Parathyroid adenoma (tissue), 2 donors: ENCODE results near the gene FGGY.

Source experiments
- H2AFZ ChIP-seq: fragments of 300-600 bp; sonication (generic); one replicate; pipeline ENCODE4 v1.7.0; 2017; ENCODE audit warnings: antibody characterized with exemption, mild to moderate bottlenecking
- H3K27ac ChIP-seq: fragments of 300-600 bp; sonication (generic); one replicate; pipeline ENCODE4 v1.7.0; 2017
- H3K27me3 ChIP-seq: fragments of 300-600 bp; sonication (generic); one replicate; pipeline ENCODE4 v1.7.0; 2017; ENCODE audit warnings: low read length; ENCODE audit not compliant: control insufficient read depth, insufficient read depth
- H3K36me3 ChIP-seq: fragments of 300-600 bp; sonication (generic); one replicate; pipeline ENCODE4 v1.7.0; 2017; ENCODE audit warnings: low read length; ENCODE audit not compliant: control insufficient read depth, insufficient read depth
- H3K4me1 ChIP-seq: fragments of 300-600 bp; sonication (generic); one replicate; pipeline ENCODE4 v1.7.0; 2017; ENCODE audit warnings: control low read depth
- H3K4me2 ChIP-seq: fragments of 300-600 bp; sonication (generic); one replicate; pipeline ENCODE4 v1.7.0; 2017; ENCODE audit warnings: low read length
- H3K4me3 ChIP-seq: fragments of 300-600 bp; sonication (generic); one replicate; pipeline ENCODE4 v1.7.0; 2017; ENCODE audit warnings: low read depth, low read length
- H3K79me2 ChIP-seq: fragments of 300-600 bp; sonication (generic); one replicate; pipeline ENCODE4 v1.7.0; 2017; ENCODE audit warnings: control low read depth
- H3K9ac ChIP-seq: fragments of 300-600 bp; sonication (generic); one replicate; pipeline ENCODE4 v1.7.0; 2017; ENCODE audit warnings: mild to moderate bottlenecking
- H3K9me3 ChIP-seq: fragments of 300-600 bp; sonication (generic); one replicate; pipeline ENCODE4 v1.7.0; 2017; ENCODE audit warnings: low read length; ENCODE audit not compliant: control insufficient read depth
- CTCF ChIP-seq: fragments of 300-600 bp; sonication (generic); IDR thresholded peaks from one replicate; pipeline ENCODE4 v1.7.0; 2017; ENCODE audit warnings: antibody characterized with exemption, mild to moderate bottlenecking
- donor health status: primary hyperparathyroidism.

FGGY gene

GRCh38 chr1:59511476-59512465 lies 214.9 kb downstream of the FGGY start:
- Histone ChIP-seq H3K36me3 (no peaks in the 10 kb centered on the region), H3K27ac (no peak overlapping the region)
- no peak for TF ChIP-seq CTCF

GRCh38 chr1:59512702-59513101 lies 215.8 kb downstream of the FGGY start:
- Histone ChIP-seq H3K9me3 (no peaks in the 10 kb centered on the region), H3K27me3 (no peaks in the 10 kb centered on the region), H3K9ac (no peak overlapping the region), H3K4me1 (no peaks in the 10 kb centered on the region), H3K36me3 (no peaks in the 10 kb centered on the region), H3K4me2 (no peak overlapping the region), H3K79me2 (no peaks in the 10 kb centered on the region), H3K27ac (no peak overlapping the region), H2AFZ (no peak overlapping the region), H3K4me3 (no peak overlapping the region)
- no peak for TF ChIP-seq CTCF

More at GRCh38 chr1:59511476-59512465, 214.9 kb downstream of the FGGY start:
- Histone ChIP-seq H3K4me3 (no peak overlapping the region), H3K4me1 (no peaks in the 10 kb centered on the region), H2AFZ (no peak overlapping the region), H3K9ac (no peak overlapping the region), H3K79me2 (no peaks in the 10 kb centered on the region), H3K4me2 (no peak overlapping the region), H3K27me3 (no peaks in the 10 kb centered on the region), H3K9me3 (no peaks in the 10 kb centered on the region)

- H3K4me2 ChIP-seq, result no peak overlapping the region
- H2AFZ ChIP-seq, result no peak overlapping the region
- H3K27ac ChIP-seq, result no peak overlapping the region
- H3K27me3 ChIP-seq, result no peaks in the 10 kb centered on the region
- no peaks in the 10 kb centered on the region for H3K79me2 ChIP-seq
- TF ChIP-seq CTCF, result no peak
- no peak overlapping the region for H3K9ac ChIP-seq
- H3K36me3 ChIP-seq, result no peaks in the 10 kb centered on the region
- H3K4me1 ChIP-seq, result no peaks in the 10 kb centered on the region
- H3K9me3 ChIP-seq, result no peaks in the 10 kb centered on the region
- H3K4me3 ChIP-seq, result no peak overlapping the region
Observed at GRCh38 chr1:59514061-59514909, 217.4 kb downstream of the FGGY start.

GRCh38 chr1:59516881-59517280 lies 220.0 kb downstream of the FGGY start:
- no peak overlapping the region for H3K9ac ChIP-seq
- H3K4me1 ChIP-seq, result no peaks in the 10 kb centered on the region
- no peak overlapping the region for H3K27ac ChIP-seq
- H3K79me2 ChIP-seq, result no peaks in the 10 kb centered on the region
- TF ChIP-seq CTCF, result no peak
- no peak overlapping the region for H2AFZ ChIP-seq
- H3K4me3 ChIP-seq, result no peak overlapping the region
- H3K36me3 ChIP-seq, result no peaks in the 10 kb centered on the region
- H3K4me2 ChIP-seq, result no peak overlapping the region
- no peaks in the 10 kb centered on the region for H3K9me3 ChIP-seq
- no peaks in the 10 kb centered on the region for H3K27me3 ChIP-seq
